ENCODE results near the gene TYSND1. TPM values are rescaled to one million over a fixed set of nuclear protein-coding genes. Genes with fewer than 3 reads are reported as not detected.

Gene TYSND1
- total RNA-seq, 1 donor from 2014 or later = 12.3 TPM

DNA sequence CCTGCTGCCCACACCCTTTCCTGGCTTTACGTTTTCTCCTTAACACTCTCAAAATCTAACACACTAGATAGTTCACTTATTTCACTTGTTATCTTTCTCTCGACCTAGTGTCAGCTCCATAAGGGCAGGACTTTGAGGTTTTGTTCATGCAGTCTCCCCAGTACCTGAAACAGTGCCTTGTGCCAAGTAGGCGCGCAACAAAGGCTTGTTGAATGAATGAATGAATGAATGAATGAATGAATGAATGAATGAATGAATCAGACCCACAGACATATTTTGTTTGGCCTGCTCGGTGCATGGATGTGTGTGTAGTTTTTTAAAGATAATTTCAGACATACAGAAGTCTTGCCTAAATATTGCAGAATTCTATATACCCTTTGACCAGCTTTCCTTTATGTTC, 6.2 kb downstream of the TYSND1 start:
- no peak for DNase-seq (ENCODE audit: low spot score in 2 of 2)
- H3K4me1 ChIP-seq = peaks cover 0 to 9% of the 10 kb centered on the region in 2 donors
- TF ChIP-seq CTCF (IDR thresholded peaks at IDR 0.05) = no peak

DNA sequence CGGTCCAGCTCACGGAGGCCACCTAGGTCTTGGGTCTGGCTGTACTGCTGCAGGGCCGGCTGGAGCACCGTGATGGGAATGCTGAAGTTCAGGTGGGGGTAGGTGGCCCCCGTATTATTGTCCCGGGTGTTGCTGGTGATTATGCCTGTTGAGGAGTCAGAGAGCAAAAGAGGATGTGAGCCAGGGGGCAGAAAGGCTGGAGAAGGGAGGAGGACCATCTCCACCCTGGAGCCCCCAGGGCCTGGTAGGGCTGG, 6.6 kb downstream of the TYSND1 start:
- no peak overlapping the region for H3K4me3 ChIP-seq
- no peak for DNase-seq (ENCODE audit: low spot score in 2 of 2)
- intact Hi-C loops (cut with DNase I) = loop anchor here (10.0 kb wide), 1 partner anchor 225 kb away; no protein-coding TSS in a partner anchor

More for the DNA sequence above, 6.2 kb downstream of the TYSND1 start:
- no peak overlapping the region for H3K27ac ChIP-seq
- intact Hi-C loops (cut with DNase I) = no loop called here
- no peak overlapping the region for H3K4me3 ChIP-seq
- H3K27me3 ChIP-seq = no peaks in the 10 kb centered on the region
- H3K9me3 ChIP-seq = no peaks in the 10 kb centered on the region
- peaks cover 0 to 11% of the 10 kb centered on the region in 2 donors for H3K36me3 ChIP-seq

GRCh38 chr10:70139151-70139996, 7.1 kb downstream of the TYSND1 start:
- TF ChIP-seq CTCF (IDR thresholded peaks at IDR 0.05) = no peak
- Histone ChIP-seq H3K4me3 (no peak overlapping the region), H3K9me3 (no peaks in the 10 kb centered on the region), H3K36me3 (peaks cover 0 to 11% of the 10 kb centered on the region in 2 donors), H3K27me3 (no peaks in the 10 kb centered on the region), H3K27ac (no peak overlapping the region), H3K4me1 (no peaks in the 10 kb centered on the region)
- DNase-seq (ENCODE audit: low spot score in 2 of 2) = peak in 1 of 2 donors; percentile 41
- intact Hi-C loops (cut with DNase I) = loop anchor here (10.0 kb wide), 1 partner anchor 225 kb away; no protein-coding TSS in a partner anchor

More for the DNA sequence above, 6.6 kb downstream of the TYSND1 start:
- no peak overlapping the region for H3K27ac ChIP-seq
- H3K27me3 ChIP-seq = no peaks in the 10 kb centered on the region
- peaks cover 0 to 11% of the 10 kb centered on the region in 2 donors for H3K36me3 ChIP-seq
- H3K9me3 ChIP-seq = no peaks in the 10 kb centered on the region
- no peak for TF ChIP-seq CTCF (IDR thresholded peaks at IDR 0.05)
- H3K4me1 ChIP-seq = peaks cover 0 to 5% of the 10 kb centered on the region in 2 donors

DNA sequence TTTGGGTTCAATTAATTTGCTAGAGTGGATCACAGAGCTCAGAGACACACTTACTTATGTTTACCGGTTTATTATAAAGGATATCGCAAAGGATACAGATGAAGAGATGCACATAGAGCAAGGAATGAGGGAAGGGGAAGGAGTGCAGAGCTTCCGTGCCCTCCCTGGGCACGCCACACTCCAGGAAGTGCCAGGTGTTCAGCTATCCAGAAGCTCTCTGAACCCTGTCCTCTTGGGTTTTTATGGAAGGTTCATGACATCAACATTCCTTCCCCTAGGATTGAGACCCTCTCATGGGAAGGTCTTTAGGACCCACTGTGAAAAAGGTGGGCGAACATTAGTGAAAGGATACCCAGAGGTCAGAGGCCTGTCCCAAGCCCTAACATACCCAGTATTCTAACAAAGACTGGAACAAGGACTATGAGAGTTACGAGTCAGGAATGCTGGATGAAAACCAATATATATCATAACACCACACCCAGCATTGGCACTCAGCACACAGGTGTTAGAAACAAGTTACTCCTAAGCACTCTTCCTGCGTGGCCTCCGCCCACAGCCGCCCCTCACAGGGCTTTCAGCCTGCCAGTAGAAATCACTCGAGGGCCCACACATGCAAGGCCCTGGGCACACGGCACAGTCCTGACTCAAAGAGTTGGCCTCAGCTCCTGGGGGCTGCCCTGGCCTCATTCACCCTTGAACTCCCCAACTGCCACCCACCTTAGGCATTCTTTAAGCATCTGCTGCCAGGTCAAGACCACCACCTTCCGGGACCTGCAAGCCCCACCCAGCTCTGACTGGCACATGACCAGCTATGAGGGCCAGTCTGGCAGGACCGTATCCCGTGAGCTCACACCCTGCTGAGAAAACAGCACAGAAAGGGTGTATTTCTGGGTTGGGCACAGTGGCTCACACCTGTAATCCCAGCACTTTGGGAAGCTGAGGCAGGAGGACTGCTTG, 8.3 kb downstream of the TYSND1 start:
- DNase-seq (ENCODE audit: low spot score in 2 of 2) = peak in 1 of 2 donors; percentile 55
- TF ChIP-seq CTCF (IDR thresholded peaks at IDR 0.05) = no peak

GRCh38 chr10:70137135-70137534, 9.4 kb downstream of the TYSND1 start:
- intact Hi-C loops (cut with DNase I) = loop anchor here (10.0 kb wide), 1 partner anchor 228 kb away; no protein-coding TSS in a partner anchor
- H3K27me3 ChIP-seq = no peaks in the 10 kb centered on the region
- no peak overlapping the region for H3K27ac ChIP-seq
- peak in 1 of 2 donors; percentile 33 for DNase-seq (ENCODE audit: low spot score in 2 of 2)
- peaks cover 0 to 11% of the 10 kb centered on the region in 2 donors for H3K36me3 ChIP-seq
- no peaks in the 10 kb centered on the region for H3K9me3 ChIP-seq
- H3K4me3 ChIP-seq = no peak overlapping the region
- peaks cover 0 to 6% of the 10 kb centered on the region in 2 donors for H3K4me1 ChIP-seq
- no peak for TF ChIP-seq CTCF (IDR thresholded peaks at IDR 0.05)

More for the DNA sequence above, 8.3 kb downstream of the TYSND1 start:
- Histone ChIP-seq H3K27ac (no peak overlapping the region), H3K4me3 (no peak overlapping the region), H3K9me3 (no peaks in the 10 kb centered on the region), H3K4me1 (peaks cover 0 to 3% of the 10 kb centered on the region in 2 donors), H3K27me3 (no peaks in the 10 kb centered on the region), H3K36me3 (peaks cover 0 to 11% of the 10 kb centered on the region in 2 donors)
- intact Hi-C loops (cut with DNase I) = loop anchor here (10.0 kb wide), 1 partner anchor 227 kb away; no protein-coding TSS in a partner anchor
